D341Med (cell line): ENCODE data around the gene UVRAG.

Experiments
- DNase-seq: peaks from one replicate; pipeline ENCODE4 v3.0.0; 2012; ENCODE audit warnings: low spot score

UVRAG gene

DNA sequence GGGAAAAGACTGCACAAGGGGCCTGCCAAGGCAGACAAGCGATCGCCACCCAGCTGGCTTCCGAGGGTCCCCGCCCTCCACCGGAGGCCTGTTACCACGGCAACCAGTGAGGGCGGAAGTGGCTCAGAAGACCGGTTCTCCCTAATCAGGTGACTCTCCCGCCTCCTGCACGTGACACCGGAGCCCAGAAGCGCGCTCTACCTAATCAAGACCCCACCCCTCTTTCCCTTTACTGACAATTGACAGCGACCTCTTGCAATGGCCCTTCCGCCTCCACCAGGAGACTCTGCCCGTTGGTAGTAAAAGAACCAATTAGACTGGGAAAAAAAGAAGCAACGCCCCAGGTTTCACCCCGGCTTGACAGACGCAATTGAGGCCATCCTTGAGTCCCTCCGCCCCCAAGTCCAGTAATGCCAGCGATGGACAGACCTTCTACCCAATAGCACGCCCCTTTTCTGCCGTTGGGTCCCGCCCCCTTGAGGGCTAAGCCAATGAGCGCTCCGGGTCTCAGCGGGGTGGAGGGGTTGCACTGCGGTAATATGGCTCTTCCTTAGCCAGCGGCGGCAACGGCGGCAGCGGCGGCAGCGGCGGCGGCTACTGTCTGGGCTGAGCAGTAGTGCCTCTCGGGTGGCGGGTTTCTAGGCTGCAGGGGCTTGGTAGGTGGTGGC lies at the start of gene UVRAG:
UVRAG (plus strand) TSS at position 534 of the 668 bp plus-strand sequence. CDS start 198 bp downstream, outside the sequence.
- DNase-seq: peak; percentile 95

DNA sequence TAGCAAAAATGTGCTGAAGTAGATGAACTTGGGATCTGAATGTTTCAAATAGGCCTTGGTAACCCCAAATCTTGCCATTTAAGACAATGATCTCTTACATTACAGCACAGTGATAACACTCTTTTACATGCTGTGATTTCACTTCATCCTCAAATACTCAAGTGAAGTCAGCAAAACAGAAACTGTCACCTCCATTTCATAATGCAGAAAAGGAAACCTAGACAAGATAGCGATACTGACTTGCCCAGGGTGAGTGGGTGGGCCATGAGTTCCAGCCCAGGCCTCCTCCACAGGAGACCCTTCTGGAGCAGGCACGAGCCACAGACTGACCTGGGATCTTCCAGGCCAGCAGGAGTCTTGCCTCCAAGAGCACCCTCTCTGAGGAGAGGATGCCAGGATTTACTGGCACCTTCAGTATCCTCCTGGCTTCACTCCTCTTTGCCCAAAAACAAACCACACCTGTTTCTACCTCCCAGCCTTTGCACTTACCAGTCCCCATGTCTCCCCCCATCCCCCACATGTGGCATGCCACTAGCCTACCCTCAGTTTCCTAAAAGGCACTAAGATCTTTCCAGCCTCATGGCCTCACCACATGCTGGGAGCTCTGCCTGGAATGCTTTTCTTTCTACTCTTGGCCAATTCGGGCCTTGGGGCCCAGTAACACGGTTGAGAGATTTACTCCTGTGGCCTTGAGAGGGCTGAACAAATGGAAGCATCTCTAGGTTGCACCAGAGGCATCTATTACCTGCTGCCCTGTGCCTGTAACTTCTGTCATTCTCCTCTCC lies 48.4 kb upstream of the UVRAG start:
- DNase-seq: no peak

DNA sequence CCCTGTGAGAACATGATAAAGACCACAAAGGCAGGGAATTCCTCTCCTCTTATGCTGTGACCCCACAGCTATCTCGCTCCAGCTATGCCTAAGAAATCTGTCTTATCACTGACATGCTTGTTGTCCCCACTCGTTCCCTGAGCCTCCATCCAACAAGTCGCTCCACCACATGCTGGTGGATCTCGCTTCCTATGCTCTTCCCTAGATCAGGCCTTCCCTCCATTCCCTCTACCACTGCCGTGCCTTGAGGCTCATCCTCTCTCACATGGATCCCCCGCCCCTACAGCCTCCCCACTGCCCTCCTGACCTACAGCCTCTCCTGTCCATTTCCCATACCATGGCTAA lies 47.8 kb upstream of the UVRAG start:
- no peak for DNase-seq

DNA sequence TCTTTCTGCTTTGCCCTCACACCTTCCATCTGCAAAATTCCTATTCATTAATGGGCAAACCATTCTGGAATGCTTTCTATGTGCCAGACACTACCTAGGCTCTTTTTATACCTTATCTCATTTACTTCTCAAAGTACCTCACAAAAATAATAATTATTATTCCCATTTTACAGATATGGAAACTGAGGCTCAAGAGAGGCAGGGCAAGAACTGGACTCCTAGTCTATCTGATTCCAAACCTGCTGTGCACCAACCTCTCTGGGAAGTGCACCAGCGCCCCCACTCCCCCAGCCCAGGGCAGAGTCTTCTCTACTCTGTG lies 47.3 kb upstream of the UVRAG start:
- no peak for DNase-seq

DNA sequence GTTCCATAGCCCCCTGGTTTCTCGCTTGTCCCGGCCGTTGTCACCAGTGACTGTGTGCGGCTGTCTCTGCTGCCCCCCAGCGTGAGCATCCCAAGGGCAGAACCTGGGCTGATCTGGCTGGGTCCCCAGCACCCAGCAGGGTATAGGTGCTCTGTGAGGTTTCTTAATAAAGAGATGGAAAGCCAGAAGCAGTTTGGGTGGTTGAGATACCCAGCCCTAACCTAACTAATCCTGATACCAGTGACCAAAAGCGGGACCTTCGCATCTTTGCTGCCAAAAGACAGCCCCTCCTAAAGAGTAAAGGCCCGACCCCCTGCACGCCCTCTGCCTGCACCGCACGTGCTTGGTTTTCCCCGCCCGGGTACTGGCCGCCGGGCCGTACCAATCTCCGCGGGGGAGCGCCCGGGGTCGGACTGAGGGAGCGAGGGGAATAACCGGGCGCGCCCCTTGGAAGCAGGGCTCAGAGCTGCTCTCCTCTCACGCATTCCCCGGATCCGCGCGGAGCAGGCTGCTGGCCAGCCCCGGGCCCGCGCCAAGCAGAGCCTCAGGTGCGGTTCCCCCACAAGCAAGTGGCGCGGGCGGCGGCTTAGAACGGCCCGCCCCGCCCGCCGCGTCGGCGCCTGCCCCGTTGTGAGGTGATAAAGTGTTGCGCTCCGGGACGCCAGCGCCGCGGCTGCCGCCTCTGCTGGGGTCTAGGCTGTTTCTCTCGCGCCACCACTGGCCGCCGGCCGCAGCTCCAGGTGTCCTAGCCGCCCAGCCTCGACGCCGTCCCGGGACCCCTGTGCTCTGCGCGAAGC lies 46.7 kb upstream of the UVRAG start, which contains the start of gene DGAT2:
DGAT2 (plus strand) TSS at position 667 of the 797 bp plus-strand sequence. CDS start 214 bp downstream, outside the sequence.
- DNase-seq: peak; percentile 90

DNA sequence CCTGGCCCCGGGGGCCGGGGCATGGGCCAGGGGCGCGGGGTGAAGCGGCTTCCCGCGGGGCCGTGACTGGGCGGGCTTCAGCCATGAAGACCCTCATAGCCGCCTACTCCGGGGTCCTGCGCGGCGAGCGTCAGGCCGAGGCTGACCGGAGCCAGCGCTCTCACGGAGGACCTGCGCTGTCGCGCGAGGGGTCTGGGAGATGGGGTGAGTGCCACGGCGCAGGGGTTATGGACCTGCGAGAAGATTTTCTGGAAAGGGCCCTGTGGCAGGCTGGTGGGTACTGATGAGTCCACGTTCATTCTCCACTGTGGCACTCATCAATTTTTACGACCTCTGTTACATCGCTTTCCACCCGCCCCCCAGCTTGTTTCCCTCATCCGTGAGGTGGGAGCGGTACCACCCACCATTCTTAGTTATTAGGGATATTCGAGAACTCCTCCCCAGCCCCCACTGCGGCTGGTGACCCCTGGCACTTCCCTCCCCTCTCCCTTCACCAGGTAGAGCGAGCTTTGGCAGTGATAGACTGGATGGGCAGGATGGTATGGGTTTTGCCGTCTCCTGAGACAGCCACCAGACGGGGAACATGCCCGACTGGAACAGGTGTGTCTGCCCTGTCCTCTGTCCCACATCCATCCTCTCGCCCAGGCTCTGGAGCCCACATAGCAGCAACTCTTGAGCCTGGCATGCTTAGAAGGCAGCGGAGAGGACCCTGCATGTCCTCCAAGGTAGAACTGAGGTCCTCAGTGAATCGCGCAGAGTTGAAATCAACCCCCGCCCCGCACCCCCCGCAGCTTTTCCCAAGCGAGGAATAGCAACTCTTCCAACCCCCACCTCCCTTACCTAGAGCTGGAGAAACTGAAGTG lies 45.9 kb upstream of the UVRAG start:
- no peak for DNase-seq

DNA sequence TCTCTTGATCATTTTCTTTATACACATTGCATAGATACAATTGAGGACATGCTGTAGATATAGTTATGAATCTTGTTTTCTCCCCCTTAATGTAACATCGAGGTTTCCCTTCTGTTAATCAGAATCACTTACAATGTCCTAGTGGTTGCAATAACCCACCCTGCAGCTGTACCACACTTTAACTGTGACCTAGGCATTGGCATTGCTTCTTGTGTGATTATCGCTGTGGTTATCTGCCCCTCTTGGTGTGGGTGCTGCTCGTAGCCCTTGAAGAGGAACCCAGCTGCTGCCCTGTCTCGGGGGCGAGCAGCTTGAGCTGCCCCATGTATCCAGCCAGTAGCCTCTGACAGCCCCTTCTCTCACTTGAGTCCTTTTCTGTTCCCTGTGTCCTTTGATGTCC lies 44.9 kb upstream of the UVRAG start:
- DNase-seq: no peak

DNA sequence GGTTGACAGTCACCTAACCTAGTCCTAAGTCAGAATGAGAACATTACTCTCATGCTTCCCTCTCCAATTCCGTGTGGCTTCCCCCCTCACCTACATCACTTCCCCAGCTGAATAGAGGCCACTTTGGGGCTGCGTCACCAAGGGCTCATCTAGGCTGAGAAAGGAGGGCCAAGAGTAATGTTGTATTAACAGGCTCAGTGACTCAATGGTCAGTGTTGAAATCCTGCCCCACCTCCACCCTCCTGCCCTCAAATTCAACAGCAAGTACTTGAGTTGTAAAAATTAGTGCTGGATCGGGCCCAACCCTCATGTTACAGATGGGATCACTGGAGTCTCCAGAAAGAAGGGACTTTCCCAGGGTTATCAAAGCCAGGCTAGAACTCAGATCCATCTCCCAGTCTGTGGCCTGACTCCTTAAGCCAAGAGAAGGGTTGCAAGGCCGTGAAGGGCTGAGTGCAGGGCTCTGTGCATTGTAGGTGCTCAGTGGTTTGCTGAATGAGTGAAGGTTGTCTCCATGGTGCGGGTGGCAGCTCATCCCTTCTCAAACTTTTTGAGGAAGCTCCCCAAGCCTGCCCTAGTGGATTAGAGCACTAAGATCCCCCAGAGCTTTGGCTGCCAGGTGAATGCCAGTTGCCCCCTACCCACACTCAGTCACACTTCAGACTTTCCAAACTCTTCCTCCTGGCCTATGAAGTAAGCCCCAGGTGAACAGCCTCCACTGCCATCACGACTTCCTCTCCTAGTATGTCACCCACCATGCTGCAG lies 43.2 kb upstream of the UVRAG start:
- no peak for DNase-seq

DNA sequence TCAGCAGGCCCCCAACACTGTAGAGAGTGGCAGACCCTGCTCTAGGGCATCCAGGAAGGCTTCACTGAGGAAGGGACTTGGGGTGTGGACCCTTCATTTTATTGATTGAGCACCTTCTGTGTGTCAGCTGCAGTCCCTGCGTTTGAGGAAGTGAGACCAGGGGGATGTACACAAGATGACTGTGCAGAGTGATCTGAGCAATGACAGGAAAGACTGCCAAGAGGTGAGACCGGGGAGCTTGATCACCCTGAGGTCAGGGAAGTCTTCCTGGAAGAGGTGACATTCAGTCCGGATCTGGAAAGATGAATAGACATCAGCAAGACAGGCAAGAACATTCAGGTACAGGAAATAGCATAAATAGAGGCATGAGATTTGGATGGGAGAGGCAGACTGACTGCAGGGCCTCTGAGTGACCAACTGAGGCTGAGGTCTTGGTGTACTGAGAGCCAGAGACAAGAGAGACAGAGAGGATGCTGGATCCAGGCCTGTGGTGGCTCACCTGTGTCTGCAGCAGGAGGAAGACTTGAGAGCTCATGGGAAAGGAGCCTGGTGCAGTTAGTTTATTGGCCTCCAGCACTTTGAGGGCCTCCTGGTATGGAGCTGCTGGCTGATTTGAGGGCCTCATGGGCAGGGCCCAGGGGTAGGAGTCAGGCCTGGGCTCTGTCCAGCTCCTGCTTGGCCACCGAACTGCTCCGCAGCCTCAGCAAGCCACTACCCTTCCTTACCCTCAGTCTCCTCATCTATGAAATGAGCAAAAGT lies 41.2 kb upstream of the UVRAG start:
- DNase-seq: no peak

DNA sequence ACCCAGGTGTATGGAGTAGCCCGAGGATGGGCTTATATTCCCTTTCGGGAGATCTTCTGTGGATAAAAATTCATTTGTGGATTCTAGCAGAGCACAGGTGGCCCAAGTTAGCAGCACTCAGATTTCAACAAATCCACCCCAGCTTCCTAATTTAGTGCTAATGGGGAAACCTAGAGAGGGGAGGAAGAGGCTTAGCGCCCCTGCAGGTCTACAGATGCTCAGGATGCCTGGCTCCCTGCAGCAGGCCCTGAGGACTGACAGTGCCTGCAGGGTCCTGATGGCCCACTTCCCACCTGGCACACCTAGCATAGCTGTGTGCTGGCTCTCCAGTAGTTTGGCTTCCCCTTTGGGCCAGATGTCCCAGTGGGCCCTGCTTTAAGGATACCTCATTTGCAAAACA lies 40.0 kb upstream of the UVRAG start:
- no peak for DNase-seq

DNA sequence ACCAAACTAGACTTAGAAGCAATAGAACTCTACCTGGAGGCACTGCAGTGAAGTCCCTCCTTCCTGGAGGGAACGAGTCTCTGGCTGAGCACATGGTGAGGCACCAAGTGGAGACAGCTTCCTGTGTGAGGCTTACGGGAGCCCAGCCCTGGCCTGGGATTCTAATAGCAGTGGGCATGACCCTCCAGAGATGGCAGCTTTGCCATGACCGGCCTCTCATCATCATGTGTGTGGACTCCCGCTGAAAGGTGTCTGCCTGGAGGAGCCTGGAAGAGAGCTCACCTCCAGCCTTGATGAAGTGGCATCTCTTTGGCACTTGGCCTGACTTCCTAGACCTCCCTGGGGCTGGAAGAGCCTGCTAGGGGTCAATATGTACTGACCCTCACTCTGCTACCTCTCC lies 38.5 kb upstream of the UVRAG start:
- no peak for DNase-seq

DNA sequence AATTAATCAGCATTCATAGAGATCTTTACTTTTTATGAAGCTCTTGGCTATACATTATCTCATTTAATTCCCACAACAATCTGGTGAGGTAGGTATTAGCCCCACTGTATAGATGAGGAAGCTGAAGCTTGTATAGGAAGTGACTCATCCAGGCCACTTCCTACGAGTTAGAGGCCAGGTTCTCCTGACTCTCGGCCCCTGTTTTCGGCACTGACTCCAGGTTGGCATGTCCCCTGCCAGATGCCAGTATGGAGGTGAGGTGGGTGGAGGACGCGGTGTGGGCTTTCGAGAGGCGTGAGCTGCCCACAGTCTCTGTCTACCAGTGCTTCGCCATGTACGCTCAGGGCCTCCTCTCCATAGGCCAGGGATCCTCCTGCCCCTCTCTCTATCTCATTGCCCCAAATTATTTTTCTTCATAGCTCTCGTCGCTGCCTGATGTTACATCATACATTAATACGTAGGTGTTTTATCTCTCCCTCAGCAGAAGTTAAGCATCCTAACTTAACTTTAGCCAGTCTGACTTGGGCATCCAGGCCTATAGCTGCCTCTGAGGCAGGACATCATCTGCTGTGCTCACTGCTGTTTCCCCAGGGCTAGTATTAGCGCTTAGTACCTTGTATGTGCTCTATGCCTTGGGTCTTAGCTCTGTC lies 37.4 kb upstream of the UVRAG start:
- DNase-seq: no peak

DNA sequence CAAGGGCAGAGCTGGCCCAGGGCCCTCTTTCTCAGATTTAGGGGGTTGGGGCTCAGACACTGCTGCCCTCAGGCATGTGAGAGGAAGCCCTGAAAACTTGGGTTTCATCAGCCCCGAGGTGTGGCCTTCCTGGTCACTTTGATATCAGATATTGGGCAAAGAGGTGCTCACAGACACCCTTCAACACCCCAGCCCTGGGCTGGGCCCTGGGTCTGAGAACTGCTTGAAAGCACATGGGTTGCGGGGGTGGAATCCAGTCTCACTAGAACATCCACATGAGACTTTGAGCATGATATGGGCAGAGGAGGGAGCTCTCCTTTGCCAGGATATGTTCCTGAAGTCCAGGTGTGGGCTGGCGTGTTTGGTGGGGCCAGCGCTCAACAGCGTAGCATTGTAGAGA lies 36.0 kb upstream of the UVRAG start:
- no peak for DNase-seq

DNA sequence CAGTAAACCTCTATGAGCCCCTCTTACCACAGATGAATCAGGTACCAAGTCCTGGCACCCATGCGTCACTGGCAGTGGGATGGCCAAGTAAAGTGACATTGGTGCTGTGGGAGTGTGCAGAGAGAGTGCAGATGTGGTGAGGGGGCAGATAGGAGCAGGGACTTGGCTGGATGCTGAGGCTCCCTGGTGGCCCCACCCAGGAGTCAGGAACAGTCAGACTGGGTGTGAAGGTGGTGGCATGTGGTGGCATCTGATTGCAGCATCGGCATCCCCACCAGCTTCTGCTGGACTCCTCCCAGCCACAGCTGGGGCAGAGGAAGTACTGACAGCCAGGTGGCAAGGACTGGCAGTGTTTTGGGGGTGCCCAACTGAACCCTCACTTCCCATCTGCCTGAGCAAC lies 35.0 kb upstream of the UVRAG start:
- DNase-seq: no peak

DNA sequence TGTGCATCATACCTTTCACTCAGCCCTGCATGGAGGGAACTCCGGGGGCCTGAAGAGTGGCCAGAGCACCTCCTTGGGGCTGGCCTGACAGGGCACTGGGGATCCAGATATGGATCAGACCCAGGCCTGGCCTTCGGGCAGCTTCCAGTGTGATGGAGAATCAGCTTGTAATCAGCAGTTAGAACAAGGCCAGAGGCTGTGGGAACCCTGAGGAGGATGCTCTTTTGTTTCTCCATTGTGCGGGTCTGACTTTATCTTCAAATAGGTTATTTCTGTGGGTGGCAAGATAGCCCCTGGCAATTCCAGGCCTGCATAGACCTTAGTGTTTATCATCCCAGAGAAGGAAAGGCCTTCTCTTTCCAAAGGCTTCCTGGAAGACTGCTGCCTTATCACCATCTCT lies 34.1 kb upstream of the UVRAG start:
- DNase-seq: no peak

DNA sequence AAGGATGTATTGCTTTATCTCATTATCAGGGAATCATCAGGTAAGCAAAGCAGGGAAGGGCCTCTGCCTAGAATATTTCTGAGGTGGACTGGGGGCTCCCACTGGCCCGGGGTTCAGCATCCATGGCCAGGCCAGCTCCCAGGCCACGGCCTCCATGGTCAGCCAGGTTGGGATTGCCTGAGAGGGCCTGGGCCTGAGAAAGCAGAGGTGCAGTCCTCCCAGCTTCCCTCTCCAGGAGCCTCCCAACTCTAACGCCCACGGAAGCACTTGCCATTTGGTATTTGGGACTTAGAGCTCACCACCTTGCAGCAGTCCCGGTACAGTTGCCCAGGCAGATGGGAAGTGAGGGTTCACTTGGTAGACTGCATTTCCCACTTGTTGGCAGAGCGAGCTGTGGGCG lies 33.7 kb upstream of the UVRAG start:
- DNase-seq: no peak

DNA sequence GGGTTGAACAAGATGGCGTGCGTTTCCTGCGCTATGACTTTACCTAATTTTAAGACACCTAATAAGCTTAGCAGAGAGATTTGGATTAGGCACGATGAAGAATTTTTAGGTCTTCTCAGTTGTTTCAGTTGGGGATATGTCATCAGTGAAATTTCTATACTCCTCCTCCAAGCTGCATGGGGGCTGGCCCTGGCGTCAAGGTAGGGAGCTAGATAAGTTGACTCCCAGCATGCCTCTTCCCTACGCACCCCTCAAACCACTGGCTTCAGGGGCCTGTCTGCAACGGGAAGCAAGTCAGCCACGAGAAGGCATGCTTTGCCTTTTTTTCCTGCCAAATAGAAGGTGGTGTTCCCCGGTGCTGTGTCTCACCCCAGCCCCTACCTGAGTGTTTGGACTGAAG lies 33.2 kb upstream of the UVRAG start:
- DNase-seq: no peak

DNA sequence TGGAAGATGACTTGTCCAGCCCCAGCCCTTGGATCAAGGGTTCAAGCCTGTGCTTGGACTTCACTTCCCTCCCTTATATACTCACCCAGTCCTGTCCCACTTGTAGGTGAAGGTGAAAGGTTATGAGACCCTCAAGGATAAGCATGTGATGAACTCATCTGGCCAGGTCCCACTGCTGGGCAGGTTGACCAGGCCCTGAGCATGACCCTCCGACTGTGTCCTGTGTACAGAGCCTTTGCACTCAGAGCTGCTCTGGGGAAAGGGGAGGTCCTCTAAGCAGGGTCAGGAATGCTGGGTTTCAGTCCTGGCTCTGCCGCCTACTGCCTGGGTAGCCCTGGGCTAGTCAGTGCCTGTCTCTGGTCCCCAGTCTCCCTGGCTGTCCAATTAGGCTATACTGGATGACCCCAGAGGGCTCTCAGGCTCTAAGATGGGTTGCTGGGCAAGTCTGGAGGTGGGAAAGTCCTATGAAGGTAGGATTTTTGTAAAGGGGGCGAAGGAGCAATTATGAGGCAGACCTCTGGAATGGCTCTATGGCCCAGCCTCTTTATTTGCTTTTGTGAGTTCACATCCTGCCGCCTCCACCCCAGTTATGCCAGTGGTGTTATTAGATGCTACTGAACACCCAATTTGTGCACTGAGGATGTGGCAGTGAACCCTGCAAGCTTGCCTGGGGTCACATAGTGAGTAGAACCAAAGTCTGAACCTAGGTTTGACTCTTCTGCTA lies 32.3 kb upstream of the UVRAG start:
- DNase-seq: no peak

DNA sequence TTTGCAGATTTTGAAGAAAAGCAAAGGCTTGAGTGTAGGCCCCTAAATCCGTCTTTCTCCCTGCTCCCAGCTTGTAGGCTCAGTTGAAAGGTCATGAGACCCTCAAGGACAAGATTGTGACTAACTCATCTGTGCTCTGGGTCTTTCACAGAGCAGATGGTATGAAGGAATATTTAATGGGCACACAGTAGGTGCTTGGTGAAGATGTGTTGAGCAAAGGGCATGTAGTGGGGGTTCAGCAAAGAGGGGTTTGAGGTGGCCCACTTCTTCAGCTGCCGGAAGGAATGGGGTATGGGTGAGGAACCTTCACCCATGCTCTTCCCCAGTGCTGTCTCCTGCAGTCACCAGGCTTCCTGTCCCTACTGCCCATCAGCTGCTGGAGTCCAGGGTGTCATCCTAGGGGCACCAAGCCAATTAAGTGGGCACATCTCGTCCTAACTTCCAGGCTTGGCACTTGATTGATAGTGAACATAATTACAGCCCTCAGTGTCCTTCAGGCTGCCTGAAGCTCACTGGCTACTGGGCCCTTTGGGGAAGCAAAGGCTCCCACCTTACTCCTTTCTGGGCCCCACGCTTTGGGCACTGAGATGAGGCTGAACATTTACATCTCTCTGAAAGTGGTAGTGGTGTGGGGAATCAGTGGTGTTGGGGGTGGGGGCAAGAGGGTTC lies 31.5 kb upstream of the UVRAG start:
- DNase-seq: no peak
